Subcutaneous adipose tissue (tissue), 4 donors: Measurements from ENCODE around the gene ADIG. TPM values are rescaled to one million over a fixed set of nuclear protein-coding genes. Genes with fewer than 3 reads are reported as not detected.

Experiments
- CTCF ChIP-seq: fragments of 450-650 bp; IDR thresholded peaks from one replicate; pipeline ENCODE4 v1.5.1; 2016; ENCODE audit warnings: low read depth, mild to moderate bottlenecking, control low read depth, antibody characterized with exemption, moderate library complexity
- total RNA-seq, 4 donors: library from RNA; depleted of rRNA; stranded (reverse); fragments of >200 nt; gene quantifications; one replicate each; pipeline ENCODE4 v1.1.0, GENCODE V29; 2016

The ADIG gene
- total RNA-seq, 4 donors from 2014 or later = not detected

- no peak for TF ChIP-seq CTCF
Observed at GRCh38 chr20:38588303-38588702, 7.3 kb downstream of the ADIG start.

GRCh38 chr20:38589351-38589750, 8.4 kb downstream of the ADIG start:
- no peak for TF ChIP-seq CTCF

- TF ChIP-seq CTCF = no peak
Observed at GRCh38 chr20:38589967-38590675, 9.1 kb downstream of the ADIG start.

- TF ChIP-seq CTCF = no peak
Observed at GRCh38 chr20:38590676-38591473, 9.9 kb downstream of the ADIG start.

- no peak for TF ChIP-seq CTCF
Observed at GRCh38 chr20:38591474-38592410, 10.7 kb downstream of the ADIG start.

- no peak for TF ChIP-seq CTCF
Observed at GRCh38 chr20:38599410-38599882, 18.4 kb downstream of the ADIG start.

GRCh38 chr20:38600057-38600456, 19.1 kb downstream of the ADIG start:
- no peak for TF ChIP-seq CTCF
